ENCODE results near the gene PEPD.

GRCh38 chr19:33464733-33465115 is 56.9 kb downstream of the PEPD start:
- TF ChIP-seq CTCF (IDR thresholded peaks at IDR 0.05) (no peak), POLR2A (IDR thresholded peaks at IDR 0.05) (no peak)

All from Peyer's patch (tissue), 4 donors.